COLO829 (cell line): Measurements from ENCODE around the gene PQBP1.

Experiments used
- DNase-seq: peaks from one replicate; pipeline ENCODE4 v3.0.0; 2012; ENCODE audit warnings: low spot score

The PQBP1 gene

GRCh38 chrX:48924270-48924669 lies 26.5 kb downstream of the PQBP1 start:
- DNase-seq, result no peak

GRCh38 chrX:48927123-48927522 lies 29.4 kb downstream of the PQBP1 start:
- no peak for DNase-seq

- no peak for DNase-seq
These were observed 30.1 kb downstream of the PQBP1 start for GRCh38 chrX:48927736-48928382.

GRCh38 chrX:48933757-48934156 lies 36.0 kb downstream of the PQBP1 start:
- no peak for DNase-seq

- DNase-seq, result no peak
These were observed 37.0 kb downstream of the PQBP1 start for GRCh38 chrX:48934581-48935300.

- no peak for DNase-seq
These were observed 37.6 kb downstream of the PQBP1 start for GRCh38 chrX:48935301-48935670.

GRCh38 chrX:48936429-48937053 lies 38.8 kb downstream of the PQBP1 start:
- no peak for DNase-seq

- no peak for DNase-seq
These were observed 39.6 kb downstream of the PQBP1 start for GRCh38 chrX:48937054-48937907.

GRCh38 chrX:48938721-48939425 lies 41.1 kb downstream of the PQBP1 start:
- DNase-seq, result no peak

- DNase-seq, result no peak
These were observed 41.9 kb downstream of the PQBP1 start for GRCh38 chrX:48939524-48940228.

GRCh38 chrX:48940404-48940955 lies 42.8 kb downstream of the PQBP1 start:
- no peak for DNase-seq

- no peak for DNase-seq
These were observed 45.2 kb downstream of the PQBP1 start for GRCh38 chrX:48942895-48943294.

- peak; percentile 42 for DNase-seq
These were observed 48.0 kb downstream of the PQBP1 start for GRCh38 chrX:48945517-48946348.

GRCh38 chrX:48948589-48948988 lies 50.9 kb downstream of the PQBP1 start:
- DNase-seq, result no peak
